Measurements from ENCODE around the gene TBX1. TPM values are rescaled to one million over a fixed set of nuclear protein-coding genes. Genes with fewer than 3 reads are reported as not detected.

TBX1 gene
- total RNA-seq, 1 donor from 2014 or later, result not detected

DNA sequence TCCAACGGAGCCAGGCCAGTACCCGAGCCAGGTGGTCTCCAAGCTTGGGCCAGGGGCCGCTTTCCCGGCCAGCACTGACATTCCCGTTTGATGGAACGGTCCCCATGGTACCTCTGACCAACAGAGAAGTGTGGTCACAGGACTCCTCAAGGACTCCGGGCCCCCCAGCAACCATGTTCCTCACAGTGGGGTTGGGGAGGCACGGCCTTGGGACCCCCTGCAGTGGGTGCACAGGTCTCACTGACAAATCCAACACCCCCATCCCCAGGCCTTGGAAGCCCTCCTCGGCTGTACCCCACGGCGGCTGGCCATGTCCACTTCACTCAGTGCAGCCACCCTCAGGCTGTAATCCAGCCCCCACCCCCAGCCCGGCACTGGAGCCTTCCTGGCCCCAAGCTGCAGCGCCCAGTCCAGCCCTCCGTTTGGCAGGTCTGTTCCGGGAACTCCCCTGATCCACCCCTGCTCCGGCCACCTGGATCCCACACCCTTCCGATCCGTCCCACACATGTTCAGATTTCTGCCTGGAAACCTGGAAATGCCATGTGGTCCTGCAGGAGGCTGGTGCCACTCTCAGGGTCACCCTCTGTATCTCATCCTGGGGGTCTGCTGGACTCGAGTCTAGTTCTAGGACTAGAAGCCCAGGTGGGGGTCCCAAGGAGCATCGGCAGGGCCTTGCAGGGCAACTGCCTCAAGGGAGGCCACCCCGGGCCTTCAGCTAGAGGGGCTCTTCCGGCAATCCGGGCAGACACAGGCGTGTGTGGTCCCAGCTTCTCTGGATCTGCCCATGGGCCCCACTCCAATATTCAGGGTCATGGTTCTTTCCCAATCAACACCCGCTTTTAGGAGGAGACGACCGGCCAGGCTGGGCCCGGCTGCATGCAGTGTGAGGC is 26.6 kb downstream of the TBX1 start:
- Histone ChIP-seq H3K27ac (no peak overlapping the region), H3K4me3 (no peak overlapping the region), H3K9me3 (peaks cover 0 to 6% of the 10 kb centered on the region in 2 donors), H3K4me1 (no peaks in the 10 kb centered on the region), H3K27me3 (no peaks in the 10 kb centered on the region), H3K36me3 (peaks cover 3 to 19% of the 10 kb centered on the region in 2 donors)
- no peak for TF ChIP-seq CTCF (IDR thresholded peaks at IDR 0.05)
- intact Hi-C loops (cut with DNase I), result no loop called here
- DNase-seq (ENCODE audit: low spot score in 2 of 2), result no peak

- peaks cover 3 to 23% of the 10 kb centered on the region in 2 donors for H3K36me3 ChIP-seq
- no peaks in the 10 kb centered on the region for H3K4me1 ChIP-seq
- H3K4me3 ChIP-seq, result no peak overlapping the region
- no peaks in the 10 kb centered on the region for H3K27me3 ChIP-seq
- H3K27ac ChIP-seq, result no peak overlapping the region
- intact Hi-C loops (cut with DNase I), result no loop called here
- no peak for TF ChIP-seq CTCF (IDR thresholded peaks at IDR 0.05)
- no peak for DNase-seq (ENCODE audit: low spot score in 2 of 2)
- H3K9me3 ChIP-seq, result peaks cover 0 to 12% of the 10 kb centered on the region in 2 donors
These were observed 27.2 kb downstream of the TBX1 start for GRCh38 chr22:19787849-19788141.

GRCh38 chr22:19788661-19789225 is 28.2 kb downstream of the TBX1 start:
- H3K36me3 ChIP-seq, result peaks cover 3 to 23% of the 10 kb centered on the region in 2 donors
- no peak overlapping the region for H3K27ac ChIP-seq
- H3K4me1 ChIP-seq, result no peaks in the 10 kb centered on the region
- no peak for DNase-seq (ENCODE audit: low spot score in 2 of 2)
- no peak overlapping the region for H3K4me3 ChIP-seq
- no peak for TF ChIP-seq CTCF (IDR thresholded peaks at IDR 0.05)
- intact Hi-C loops (cut with DNase I), result no loop called here
- no peaks in the 10 kb centered on the region for H3K27me3 ChIP-seq
- H3K9me3 ChIP-seq, result peaks cover 0 to 15% of the 10 kb centered on the region in 2 donors

DNA sequence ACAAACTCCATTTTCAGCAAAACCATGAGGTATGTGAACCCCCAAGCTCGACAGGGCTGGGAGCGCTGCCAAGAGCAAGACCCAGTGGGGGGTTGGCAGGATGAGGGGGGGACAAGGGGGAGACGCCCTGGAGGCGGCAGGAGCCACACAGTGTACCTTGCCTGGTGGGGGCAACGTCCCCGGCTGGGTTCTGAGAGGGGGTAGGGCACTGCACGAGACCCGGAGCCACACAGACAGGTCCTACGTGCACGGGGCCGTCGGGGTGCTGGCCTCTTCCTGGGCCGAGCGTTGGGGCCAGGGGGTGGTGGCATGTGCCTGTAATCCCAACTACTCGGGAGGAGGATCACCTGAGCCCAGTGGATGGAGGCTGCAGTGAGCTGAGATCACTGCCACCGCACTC is 28.8 kb downstream of the TBX1 start:
- H3K9me3 ChIP-seq, result peaks cover 0 to 15% of the 10 kb centered on the region in 2 donors
- H3K27ac ChIP-seq, result no peak overlapping the region
- no peak for DNase-seq (ENCODE audit: low spot score in 2 of 2)
- no peak overlapping the region for H3K4me3 ChIP-seq
- no peak for TF ChIP-seq CTCF (IDR thresholded peaks at IDR 0.05)
- H3K4me1 ChIP-seq, result no peaks in the 10 kb centered on the region
- intact Hi-C loops (cut with DNase I), result no loop called here
- peaks cover 3 to 23% of the 10 kb centered on the region in 2 donors for H3K36me3 ChIP-seq
- no peaks in the 10 kb centered on the region for H3K27me3 ChIP-seq

GRCh38 chr22:19789828-19790227 is 29.2 kb downstream of the TBX1 start:
- no peak for TF ChIP-seq CTCF (IDR thresholded peaks at IDR 0.05)
- Histone ChIP-seq H3K9me3 (peaks cover 0 to 15% of the 10 kb centered on the region in 2 donors), H3K27ac (no peak overlapping the region)

More at GRCh38 chr22:19789828-19790227, 29.2 kb downstream of the TBX1 start:
- H3K4me3 ChIP-seq, result no peak overlapping the region
- no peaks in the 10 kb centered on the region for H3K4me1 ChIP-seq
- H3K27me3 ChIP-seq, result no peaks in the 10 kb centered on the region
- peaks cover 3 to 23% of the 10 kb centered on the region in 2 donors for H3K36me3 ChIP-seq
- DNase-seq (ENCODE audit: low spot score in 2 of 2), result no peak
- intact Hi-C loops (cut with DNase I), result no loop called here
